ENCODE measurements around the gene TMC2. TPM values are rescaled to one million over a fixed set of nuclear protein-coding genes. Genes with fewer than 3 reads are reported as not detected.

TMC2 gene
- total RNA-seq, 1 experiment from 2014 or later: not detected

DNA sequence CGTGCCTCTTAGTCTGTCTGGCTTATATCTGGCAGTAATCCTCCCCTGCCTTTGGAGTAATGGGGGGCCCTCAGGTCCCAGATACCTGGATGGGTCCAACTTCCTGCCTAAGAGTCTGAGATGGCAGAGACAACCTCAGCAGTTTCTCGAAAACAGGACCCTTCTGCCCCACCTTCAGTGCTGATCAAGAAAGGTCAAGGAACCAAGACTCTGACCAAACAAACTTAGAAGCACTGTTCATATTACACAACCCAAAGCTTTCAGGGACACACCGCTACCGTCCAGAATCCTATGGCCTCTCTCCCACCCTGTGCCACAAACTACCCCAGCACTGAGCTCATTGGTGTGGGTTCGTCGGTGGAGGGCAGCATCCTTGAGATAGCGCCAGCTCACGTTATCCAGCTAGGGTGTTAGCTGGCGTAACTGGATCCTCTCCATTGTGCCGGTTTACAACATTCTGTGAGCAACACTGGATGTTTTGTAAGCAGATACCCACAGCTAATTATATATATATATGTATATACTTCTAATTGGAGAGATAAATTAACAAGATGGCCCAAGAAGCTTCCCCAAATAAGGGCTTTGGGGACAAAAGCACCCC lies 7.6 kb upstream of the TMC2 start:
- ChIA-PET POLR2A (interaction anchor here (0.6 kb wide), 1 partner anchor 15 kb away, joined by 3 read pairs; no protein-coding TSS in a partner anchor), CTCF (interaction anchor here (0.7 to 1.0 kb wide), 5 partner anchors 48 to 146 kb away, joined by 3 to 6 read pairs (median 3); no protein-coding TSS in a partner anchor)
- no peak for ATAC-seq
- no peak overlapping the region for H3K4me3 Mint-ChIP-seq
- no peak for DNase-seq (ENCODE audit: low spot score)
- H3K9me3 Mint-ChIP-seq: no peaks in the 10 kb centered on the region
- no peaks in the 10 kb centered on the region for H3K36me3 Mint-ChIP-seq
- no peak for TF ChIP-seq KAT7 (CRISPR knock-in tag; IDR thresholded peaks at IDR 0.05; ENCODE audit: borderline replicate concordance)
- no peak for TF ChIP-seq MXD4 (CRISPR knock-in tag; IDR thresholded peaks at IDR 0.05; ENCODE audit: borderline replicate concordance)
- TF ChIP-seq, protein P1, sequence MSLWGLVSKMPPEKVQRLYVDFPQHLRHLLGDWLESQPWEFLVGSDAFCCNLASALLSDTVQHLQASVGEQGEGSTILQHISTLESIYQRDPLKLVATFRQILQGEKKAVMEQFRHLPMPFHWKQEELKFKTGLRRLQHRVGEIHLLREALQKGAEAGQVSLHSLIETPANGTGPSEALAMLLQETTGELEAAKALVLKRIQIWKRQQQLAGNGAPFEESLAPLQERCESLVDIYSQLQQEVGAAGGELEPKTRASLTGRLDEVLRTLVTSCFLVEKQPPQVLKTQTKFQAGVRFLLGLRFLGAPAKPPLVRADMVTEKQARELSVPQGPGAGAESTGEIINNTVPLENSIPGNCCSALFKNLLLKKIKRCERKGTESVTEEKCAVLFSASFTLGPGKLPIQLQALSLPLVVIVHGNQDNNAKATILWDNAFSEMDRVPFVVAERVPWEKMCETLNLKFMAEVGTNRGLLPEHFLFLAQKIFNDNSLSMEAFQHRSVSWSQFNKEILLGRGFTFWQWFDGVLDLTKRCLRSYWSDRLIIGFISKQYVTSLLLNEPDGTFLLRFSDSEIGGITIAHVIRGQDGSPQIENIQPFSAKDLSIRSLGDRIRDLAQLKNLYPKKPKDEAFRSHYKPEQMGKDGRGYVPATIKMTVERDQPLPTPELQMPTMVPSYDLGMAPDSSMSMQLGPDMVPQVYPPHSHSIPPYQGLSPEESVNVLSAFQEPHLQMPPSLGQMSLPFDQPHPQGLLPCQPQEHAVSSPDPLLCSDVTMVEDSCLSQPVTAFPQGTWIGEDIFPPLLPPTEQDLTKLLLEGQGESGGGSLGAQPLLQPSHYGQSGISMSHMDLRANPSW (CRISPR knock-in tag; conservative IDR thresholded peaks at IDR 0.05; ENCODE audit: low read depth): no peak
- TF ChIP-seq, protein P2, sequence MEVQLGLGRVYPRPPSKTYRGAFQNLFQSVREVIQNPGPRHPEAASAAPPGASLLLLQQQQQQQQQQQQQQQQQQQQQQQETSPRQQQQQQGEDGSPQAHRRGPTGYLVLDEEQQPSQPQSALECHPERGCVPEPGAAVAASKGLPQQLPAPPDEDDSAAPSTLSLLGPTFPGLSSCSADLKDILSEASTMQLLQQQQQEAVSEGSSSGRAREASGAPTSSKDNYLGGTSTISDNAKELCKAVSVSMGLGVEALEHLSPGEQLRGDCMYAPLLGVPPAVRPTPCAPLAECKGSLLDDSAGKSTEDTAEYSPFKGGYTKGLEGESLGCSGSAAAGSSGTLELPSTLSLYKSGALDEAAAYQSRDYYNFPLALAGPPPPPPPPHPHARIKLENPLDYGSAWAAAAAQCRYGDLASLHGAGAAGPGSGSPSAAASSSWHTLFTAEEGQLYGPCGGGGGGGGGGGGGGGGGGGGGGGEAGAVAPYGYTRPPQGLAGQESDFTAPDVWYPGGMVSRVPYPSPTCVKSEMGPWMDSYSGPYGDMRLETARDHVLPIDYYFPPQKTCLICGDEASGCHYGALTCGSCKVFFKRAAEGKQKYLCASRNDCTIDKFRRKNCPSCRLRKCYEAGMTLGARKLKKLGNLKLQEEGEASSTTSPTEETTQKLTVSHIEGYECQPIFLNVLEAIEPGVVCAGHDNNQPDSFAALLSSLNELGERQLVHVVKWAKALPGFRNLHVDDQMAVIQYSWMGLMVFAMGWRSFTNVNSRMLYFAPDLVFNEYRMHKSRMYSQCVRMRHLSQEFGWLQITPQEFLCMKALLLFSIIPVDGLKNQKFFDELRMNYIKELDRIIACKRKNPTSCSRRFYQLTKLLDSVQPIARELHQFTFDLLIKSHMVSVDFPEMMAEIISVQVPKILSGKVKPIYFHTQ (CRISPR knock-in tag; IDR thresholded peaks at IDR 0.05): no peak
- TF ChIP-seq, protein P3, sequence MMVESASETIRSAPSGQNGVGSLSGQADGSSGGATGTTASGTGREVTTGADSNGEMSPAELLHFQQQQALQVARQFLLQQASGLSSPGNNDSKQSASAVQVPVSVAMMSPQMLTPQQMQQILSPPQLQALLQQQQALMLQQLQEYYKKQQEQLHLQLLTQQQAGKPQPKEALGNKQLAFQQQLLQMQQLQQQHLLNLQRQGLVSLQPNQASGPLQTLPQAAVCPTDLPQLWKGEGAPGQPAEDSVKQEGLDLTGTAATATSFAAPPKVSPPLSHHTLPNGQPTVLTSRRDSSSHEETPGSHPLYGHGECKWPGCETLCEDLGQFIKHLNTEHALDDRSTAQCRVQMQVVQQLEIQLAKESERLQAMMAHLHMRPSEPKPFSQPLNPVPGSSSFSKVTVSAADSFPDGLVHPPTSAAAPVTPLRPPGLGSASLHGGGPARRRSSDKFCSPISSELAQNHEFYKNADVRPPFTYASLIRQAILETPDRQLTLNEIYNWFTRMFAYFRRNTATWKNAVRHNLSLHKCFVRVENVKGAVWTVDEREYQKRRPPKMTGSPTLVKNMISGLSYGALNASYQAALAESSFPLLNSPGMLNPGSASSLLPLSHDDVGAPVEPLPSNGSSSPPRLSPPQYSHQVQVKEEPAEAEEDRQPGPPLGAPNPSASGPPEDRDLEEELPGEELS (CRISPR knock-in tag; IDR thresholded peaks at IDR 0.05): no peak
- TF ChIP-seq, protein P4, sequence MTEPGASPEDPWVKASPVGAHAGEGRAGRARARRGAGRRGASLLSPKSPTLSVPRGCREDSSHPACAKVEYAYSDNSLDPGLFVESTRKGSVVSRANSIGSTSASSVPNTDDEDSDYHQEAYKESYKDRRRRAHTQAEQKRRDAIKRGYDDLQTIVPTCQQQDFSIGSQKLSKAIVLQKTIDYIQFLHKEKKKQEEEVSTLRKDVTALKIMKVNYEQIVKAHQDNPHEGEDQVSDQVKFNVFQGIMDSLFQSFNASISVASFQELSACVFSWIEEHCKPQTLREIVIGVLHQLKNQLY (CRISPR knock-in tag; IDR thresholded peaks at IDR 0.05): no peak
- peaks cover 6% of the 10 kb centered on the region for H3K4me1 Mint-ChIP-seq
- peaks cover 61% of the 10 kb centered on the region for H3K27me3 Mint-ChIP-seq (ENCODE audit: low read depth)
- H3K27ac Mint-ChIP-seq: no peak overlapping the region

DNA sequence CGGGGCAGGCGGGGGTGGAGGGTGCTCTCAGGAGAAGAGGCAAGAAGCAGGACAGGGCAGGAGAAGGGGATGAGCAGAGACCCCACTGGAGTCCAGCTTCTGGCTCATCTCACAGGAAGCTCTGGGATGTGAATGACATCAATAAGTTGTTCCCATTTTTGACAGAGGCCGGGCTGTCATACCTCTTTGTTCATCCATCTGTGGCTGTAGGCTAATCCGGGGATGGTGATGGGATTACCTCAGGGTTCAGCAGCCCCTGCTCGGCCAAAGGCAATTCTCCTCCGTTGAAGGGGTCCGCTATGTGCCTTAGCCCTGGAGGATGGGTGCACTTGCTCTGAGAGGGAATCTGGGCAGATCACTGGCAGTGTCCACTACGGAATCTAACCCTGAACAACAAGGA lies 3.3 kb upstream of the TMC2 start:
- no peak overlapping the region for H3K27ac Mint-ChIP-seq
- H3K27me3 Mint-ChIP-seq (ENCODE audit: low read depth): peaks cover 29% of the 10 kb centered on the region
- DNase-seq (ENCODE audit: low spot score): no peak
- ATAC-seq: no peak
- H3K36me3 Mint-ChIP-seq: no peaks in the 10 kb centered on the region
- H3K4me1 Mint-ChIP-seq: peaks cover 14% of the 10 kb centered on the region
- no peak overlapping the region for H3K4me3 Mint-ChIP-seq
- no peaks in the 10 kb centered on the region for H3K9me3 Mint-ChIP-seq
- POLR2A ChIA-PET: no interaction called here
- CTCF ChIA-PET: interaction anchor here (2.1 kb wide), 1 partner anchor 11 kb away, joined by 9 read pairs; no protein-coding TSS in a partner anchor
- TF ChIP-seq, protein P5, sequence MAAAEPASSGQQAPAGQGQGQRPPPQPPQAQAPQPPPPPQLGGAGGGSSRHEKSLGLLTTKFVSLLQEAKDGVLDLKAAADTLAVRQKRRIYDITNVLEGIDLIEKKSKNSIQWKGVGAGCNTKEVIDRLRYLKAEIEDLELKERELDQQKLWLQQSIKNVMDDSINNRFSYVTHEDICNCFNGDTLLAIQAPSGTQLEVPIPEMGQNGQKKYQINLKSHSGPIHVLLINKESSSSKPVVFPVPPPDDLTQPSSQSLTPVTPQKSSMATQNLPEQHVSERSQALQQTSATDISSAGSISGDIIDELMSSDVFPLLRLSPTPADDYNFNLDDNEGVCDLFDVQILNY (CRISPR knock-in tag; IDR thresholded peaks at IDR 0.05): no peak
- TF ChIP-seq, protein P6, sequence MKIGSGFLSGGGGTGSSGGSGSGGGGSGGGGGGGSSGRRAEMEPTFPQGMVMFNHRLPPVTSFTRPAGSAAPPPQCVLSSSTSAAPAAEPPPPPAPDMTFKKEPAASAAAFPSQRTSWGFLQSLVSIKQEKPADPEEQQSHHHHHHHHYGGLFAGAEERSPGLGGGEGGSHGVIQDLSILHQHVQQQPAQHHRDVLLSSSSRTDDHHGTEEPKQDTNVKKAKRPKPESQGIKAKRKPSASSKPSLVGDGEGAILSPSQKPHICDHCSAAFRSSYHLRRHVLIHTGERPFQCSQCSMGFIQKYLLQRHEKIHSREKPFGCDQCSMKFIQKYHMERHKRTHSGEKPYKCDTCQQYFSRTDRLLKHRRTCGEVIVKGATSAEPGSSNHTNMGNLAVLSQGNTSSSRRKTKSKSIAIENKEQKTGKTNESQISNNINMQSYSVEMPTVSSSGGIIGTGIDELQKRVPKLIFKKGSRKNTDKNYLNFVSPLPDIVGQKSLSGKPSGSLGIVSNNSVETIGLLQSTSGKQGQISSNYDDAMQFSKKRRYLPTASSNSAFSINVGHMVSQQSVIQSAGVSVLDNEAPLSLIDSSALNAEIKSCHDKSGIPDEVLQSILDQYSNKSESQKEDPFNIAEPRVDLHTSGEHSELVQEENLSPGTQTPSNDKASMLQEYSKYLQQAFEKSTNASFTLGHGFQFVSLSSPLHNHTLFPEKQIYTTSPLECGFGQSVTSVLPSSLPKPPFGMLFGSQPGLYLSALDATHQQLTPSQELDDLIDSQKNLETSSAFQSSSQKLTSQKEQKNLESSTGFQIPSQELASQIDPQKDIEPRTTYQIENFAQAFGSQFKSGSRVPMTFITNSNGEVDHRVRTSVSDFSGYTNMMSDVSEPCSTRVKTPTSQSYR (CRISPR knock-in tag; IDR thresholded peaks at IDR 0.05): no peak
- TF ChIP-seq GTF2I (CRISPR knock-in tag; conservative IDR thresholded peaks at IDR 0.05) (no peak), ZNF219 (CRISPR knock-in tag; IDR thresholded peaks at IDR 0.05; ENCODE audit: borderline replicate concordance) (no peak), CREB1 (CRISPR knock-in tag; IDR thresholded peaks at IDR 0.05) (no peak), SMAD3 (CRISPR knock-in tag; IDR thresholded peaks at IDR 0.05; ENCODE audit: borderline replicate concordance) (no peak), NR3C1 (CRISPR knock-in tag; conservative IDR thresholded peaks at IDR 0.05; ENCODE audit: low read depth) (no peak), ETV6 (CRISPR knock-in tag; IDR thresholded peaks at IDR 0.05) (no peak), HMGA2 (CRISPR knock-in tag; IDR thresholded peaks at IDR 0.05) (no peak)
- TF ChIP-seq, protein P7, sequence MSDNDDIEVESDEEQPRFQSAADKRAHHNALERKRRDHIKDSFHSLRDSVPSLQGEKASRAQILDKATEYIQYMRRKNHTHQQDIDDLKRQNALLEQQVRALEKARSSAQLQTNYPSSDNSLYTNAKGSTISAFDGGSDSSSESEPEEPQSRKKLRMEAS (CRISPR knock-in tag; IDR thresholded peaks at IDR 0.05): no peak
- TF ChIP-seq, protein P8, sequence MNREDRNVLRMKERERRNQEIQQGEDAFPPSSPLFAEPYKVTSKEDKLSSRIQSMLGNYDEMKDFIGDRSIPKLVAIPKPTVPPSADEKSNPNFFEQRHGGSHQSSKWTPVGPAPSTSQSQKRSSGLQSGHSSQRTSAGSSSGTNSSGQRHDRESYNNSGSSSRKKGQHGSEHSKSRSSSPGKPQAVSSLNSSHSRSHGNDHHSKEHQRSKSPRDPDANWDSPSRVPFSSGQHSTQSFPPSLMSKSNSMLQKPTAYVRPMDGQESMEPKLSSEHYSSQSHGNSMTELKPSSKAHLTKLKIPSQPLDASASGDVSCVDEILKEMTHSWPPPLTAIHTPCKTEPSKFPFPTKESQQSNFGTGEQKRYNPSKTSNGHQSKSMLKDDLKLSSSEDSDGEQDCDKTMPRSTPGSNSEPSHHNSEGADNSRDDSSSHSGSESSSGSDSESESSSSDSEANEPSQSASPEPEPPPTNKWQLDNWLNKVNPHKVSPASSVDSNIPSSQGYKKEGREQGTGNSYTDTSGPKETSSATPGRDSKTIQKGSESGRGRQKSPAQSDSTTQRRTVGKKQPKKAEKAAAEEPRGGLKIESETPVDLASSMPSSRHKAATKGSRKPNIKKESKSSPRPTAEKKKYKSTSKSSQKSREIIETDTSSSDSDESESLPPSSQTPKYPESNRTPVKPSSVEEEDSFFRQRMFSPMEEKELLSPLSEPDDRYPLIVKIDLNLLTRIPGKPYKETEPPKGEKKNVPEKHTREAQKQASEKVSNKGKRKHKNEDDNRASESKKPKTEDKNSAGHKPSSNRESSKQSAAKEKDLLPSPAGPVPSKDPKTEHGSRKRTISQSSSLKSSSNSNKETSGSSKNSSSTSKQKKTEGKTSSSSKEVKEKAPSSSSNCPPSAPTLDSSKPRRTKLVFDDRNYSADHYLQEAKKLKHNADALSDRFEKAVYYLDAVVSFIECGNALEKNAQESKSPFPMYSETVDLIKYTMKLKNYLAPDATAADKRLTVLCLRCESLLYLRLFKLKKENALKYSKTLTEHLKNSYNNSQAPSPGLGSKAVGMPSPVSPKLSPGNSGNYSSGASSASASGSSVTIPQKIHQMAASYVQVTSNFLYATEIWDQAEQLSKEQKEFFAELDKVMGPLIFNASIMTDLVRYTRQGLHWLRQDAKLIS (CRISPR knock-in tag; IDR thresholded peaks at IDR 0.05; ENCODE audit: borderline replicate concordance): no peak

Data from WTC11 (cell line).